Stimulated activated CD4-positive, alpha-beta T cell treated with anti-CD3 and anti-CD28 coated beads, TNF-alpha, amount 100 ng/mL, for 48 hours (primary cell): ENCODE data around the gene PIK3R2.
A peak's percentile ranks its signal among the peaks of the same experiment; 100 is the strongest.
"Not testable (repeated sequence)": the region's sequence is repeated elsewhere in the genome, so short reads cannot be mapped to it uniquely, and the experiment has no call there.

Experiments used
- DNase-seq, 3 donors: peaks; one replicate each; pipeline ENCODE4 v3.0.0-alpha.2; 2020; ENCODE audit warnings: low read depth in 3 of 3

PIK3R2 gene

DNA sequence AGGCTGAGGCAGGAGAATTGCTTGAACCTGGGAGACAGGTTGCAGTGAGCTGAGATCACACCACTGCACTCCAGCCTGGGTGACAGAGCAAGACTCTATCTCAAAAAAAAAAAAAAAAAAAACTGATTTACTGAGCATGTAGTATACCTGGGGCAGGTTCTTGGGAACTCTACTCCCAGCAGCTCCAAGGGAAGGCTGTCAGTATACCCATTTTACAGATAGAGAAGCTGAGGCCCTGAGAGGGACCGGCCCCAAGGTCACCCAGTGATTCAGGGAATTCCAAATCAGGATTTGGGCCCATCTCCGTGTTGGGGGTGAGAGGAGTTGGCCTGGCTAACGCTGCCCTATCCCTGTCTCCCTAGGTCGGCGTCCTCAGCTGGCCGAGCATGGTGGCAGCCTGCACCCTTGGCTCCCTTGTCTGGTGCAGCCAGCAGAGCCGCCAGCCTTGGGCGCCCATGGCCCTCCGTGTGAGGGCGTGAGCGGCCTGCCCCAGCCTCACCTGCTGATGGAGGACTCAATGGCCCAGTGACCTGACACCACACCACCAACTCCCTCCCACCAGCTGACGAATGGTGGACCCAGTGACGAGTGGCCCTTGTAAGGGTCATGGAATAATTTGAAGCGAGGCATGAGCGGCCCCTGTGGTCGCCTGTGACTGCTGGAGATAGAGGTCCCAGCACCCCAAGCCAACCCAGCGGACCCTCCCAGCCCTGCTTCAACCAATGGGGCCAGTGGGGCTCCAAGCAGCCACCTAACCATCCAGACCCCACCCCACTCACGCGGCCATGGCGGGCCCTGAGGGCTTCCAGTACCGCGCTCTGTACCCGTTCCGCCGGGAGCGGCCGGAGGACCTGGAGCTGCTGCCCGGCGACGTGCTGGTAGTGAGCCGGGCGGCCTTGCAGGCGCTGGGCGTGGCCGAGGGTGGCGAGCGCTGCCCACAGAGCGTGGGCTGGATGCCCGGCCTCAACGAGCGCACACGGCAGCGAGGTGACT, 2.4 kb downstream of the PIK3R2 start:
- no peak for DNase-seq

GRCh38 chr19:18156268-18156667, 3.3 kb downstream of the PIK3R2 start:
- DNase-seq = no peak

GRCh38 chr19:18156841-18157464, 4.0 kb downstream of the PIK3R2 start:
- DNase-seq = no peak

GRCh38 chr19:18157465-18158063, 4.6 kb downstream of the PIK3R2 start:
- no peak for DNase-seq

DNA sequence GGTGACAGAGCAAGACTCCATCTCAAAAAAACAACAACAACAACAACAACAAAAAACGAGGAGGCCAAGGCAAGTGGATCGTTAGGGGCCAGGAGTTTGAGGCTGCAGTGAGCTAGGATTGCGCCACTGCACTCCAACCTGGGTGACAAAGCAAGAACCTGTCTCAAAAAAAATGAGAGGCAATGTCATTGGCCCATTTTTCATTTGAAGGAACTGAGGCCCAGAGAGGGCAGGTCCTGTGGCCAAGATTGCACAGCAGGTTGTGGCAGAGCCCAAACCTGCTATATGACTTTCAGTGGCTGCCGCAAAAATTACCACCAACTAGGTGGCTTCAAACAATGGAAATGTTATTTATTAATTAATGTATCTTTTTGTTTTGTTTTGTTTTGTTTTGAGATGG, 5.5 kb downstream of the PIK3R2 start:
- DNase-seq = no peak

GRCh38 chr19:18159059-18159616, 6.2 kb downstream of the PIK3R2 start:
- DNase-seq = not testable (repeated sequence)

- no peak for DNase-seq
These were observed 6.8 kb downstream of the PIK3R2 start for GRCh38 chr19:18159810-18160209.

- DNase-seq = no peak
These were observed 7.6 kb downstream of the PIK3R2 start for GRCh38 chr19:18160493-18160970.

DNA sequence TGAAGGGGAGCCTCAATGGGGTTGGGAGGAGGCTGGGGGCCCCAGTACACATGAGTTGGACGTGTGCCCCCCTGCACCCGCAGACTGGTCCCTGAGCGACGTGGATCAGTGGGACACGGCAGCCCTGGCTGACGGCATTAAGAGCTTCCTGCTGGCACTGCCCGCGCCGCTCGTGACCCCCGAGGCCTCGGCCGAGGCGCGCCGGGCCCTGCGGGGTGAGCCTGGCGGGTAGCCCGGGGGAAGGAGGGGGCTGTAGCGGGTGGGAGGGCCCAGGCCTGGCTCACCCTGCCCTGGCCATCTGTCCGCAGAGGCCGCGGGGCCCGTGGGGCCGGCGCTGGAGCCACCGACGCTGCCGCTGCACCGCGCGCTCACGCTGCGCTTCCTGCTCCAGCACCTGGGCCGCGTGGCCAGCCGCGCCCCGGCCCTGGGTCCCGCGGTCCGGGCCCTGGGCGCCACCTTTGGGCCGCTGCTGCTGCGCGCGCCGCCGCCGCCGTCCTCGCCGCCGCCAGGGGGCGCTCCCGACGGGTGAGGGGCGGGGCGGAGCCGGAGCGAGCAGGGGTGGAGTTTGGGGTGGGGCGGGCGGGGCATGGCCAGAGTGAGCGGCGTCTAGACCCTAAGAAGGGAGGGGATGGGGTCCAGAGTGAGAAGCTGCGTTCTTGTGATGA, 8.1 kb downstream of the PIK3R2 start:
- peak; percentile 61 to 69 (median 64) for DNase-seq

DNA sequence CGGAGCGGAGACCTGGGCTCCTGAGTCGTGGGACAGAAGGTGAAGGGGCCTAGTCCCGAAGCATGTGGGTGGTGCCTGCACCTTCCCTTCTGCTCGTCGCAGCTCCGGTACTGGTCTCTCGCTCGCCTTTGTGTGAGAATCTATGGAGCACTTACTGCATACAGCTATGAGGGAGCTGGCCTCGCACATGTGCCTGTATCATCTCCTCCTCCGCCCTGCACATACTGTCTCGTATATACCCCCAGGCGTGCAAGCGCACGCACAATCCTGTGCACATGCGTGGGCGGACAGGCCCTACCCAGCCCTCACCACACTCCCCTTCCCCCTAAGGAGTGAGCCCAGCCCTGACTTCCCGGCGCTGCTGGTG, 8.7 kb downstream of the PIK3R2 start:
- DNase-seq = no peak

GRCh38 chr19:18164072-18164471, 11.1 kb downstream of the PIK3R2 start:
- DNase-seq = no peak

- no peak for DNase-seq
These were observed 13.0 kb downstream of the PIK3R2 start for GRCh38 chr19:18165794-18166544.

GRCh38 chr19:18167011-18167410, 14.0 kb downstream of the PIK3R2 start:
- DNase-seq = no peak

DNA sequence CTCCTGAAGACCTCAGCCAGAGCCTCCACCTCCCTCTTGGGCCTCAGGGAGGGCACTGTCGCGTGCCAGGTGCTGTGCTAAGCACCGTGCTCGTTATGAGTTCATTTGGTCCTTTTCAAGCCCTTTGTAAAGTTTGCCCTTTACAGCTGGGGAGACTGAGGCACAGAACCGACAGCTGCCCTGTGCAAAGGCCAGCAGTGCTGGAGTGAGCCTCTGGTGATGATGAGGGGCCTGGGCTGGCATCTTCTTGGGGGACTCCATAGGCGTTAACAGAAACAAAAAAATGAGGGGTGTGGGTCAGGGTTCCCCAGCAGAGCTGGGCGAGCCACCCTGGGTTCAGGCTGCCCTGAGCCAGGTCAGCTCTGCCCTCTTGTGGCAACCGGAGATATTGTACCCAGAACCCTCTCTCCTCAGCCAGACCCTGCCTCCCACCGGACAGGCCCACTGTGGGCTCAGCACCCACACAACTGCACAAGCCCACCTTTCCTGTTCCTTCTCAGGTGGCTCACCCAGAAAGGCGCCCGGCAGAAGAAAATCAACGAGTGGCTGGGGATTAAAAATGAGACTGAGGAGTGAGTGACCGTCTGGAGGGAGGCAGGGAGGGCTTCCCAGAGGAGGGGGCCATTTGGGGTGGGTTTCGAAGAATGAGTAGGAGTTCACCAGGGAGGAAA, 15.1 kb downstream of the PIK3R2 start:
- peak; percentile 28 to 57 (median 53) for DNase-seq

DNA sequence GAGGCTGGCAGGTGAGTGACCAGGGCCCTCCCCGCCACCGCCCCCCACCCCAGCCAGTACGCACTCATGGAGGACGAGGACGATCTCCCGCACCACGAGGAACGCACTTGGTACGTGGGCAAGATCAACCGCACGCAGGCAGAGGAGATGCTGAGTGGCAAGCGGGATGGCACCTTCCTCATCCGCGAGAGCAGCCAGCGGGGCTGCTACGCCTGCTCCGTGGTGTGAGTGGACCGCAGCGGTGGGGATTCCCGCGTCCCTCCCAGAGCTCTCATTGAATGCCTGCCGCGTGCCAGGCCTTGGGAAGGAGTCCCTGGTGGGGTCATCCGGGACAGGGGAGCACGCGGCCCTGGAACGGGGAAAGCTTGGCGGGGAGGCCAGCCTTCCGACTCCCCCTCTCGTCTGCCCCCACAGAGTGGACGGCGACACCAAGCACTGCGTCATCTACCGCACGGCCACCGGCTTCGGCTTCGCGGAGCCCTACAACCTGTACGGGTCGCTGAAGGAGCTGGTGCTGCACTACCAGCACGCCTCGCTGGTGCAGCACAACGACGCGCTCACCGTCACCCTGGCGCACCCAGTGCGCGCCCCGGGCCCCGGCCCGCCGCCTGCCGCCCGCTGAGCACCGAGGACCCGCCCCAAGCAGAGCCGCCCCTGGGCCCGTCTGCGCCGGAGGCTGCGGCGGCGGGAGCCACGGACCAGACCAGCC, 15.9 kb downstream of the PIK3R2 start:
- no peak for DNase-seq

GRCh38 chr19:18170714-18171255, 17.8 kb downstream of the PIK3R2 start:
- DNase-seq = no peak

DNA sequence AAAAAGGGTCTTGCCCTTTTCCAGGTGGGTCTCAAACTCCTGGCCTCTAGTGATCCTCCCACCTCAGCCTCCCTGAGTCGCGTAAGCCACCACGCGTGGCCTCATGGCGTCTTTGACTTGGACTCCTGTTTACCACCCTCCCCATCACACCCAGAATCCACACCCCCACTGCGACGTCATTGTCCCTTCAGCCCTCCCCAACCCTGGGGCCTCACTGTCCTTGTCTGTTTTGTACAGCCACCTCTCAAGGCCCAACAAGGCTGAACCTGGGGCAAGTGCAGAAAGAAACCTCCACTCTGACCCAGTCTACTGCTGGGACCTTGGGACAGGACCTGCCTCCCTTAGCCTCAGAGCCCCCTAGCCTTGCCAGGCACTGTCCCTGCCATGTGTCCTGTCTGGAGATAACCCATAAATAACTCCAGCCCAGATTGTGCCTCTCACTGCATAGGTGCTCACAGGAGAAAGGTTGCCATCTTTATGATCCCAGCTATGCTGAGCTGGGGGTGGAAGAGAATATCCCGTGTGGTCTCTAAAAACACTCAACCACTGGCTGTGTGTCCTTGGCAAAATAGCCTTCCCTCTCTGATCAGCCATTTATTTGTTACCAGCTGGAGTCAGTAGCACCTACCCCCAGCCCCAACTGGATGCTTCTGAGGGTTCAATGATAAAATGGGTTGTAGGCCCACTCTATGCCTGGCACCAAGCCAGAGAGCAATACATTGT, 18.8 kb downstream of the PIK3R2 start:
- DNase-seq = no peak

- DNase-seq = no peak
These were observed 19.5 kb downstream of the PIK3R2 start for GRCh38 chr19:18172331-18173053.
